ENCODE results near the gene USB1.
"Not testable (repeated sequence)": the region's sequence is repeated elsewhere in the genome, so short reads cannot be mapped to it uniquely, and the experiment has no call there.

The USB1 gene

GRCh38 chr16:57995721-57996405, 5.3 kb upstream of the USB1 start:
- DNase-seq: no peak

GRCh38 chr16:57996406-57997175, 4.6 kb upstream of the USB1 start:
- DNase-seq: no peak

- DNase-seq: no peak
These were observed 4.1 kb upstream of the USB1 start for GRCh38 chr16:57997176-57997527.

GRCh38 chr16:57997528-57998265, 3.5 kb upstream of the USB1 start:
- no peak for DNase-seq

- no peak for DNase-seq
These were observed 2.7 kb upstream of the USB1 start for GRCh38 chr16:57998486-57998885.

- DNase-seq: no peak
These were observed 2.2 kb upstream of the USB1 start for GRCh38 chr16:57998992-57999365.

- DNase-seq: no peak
These were observed 1.7 kb upstream of the USB1 start for GRCh38 chr16:57999366-57999970.

GRCh38 chr16:57999971-58000705, 1.1 kb upstream of the USB1 start, which contains the start of gene ZNF319:
Gene ZNF319, minus strand, starts transcription at chr16:58000672. Its CDS starts 2,407 bp downstream, at chr16:57998265.
- DNase-seq: no peak

GRCh38 chr16:58001781-58002415, 691 bp downstream of the USB1 start:
- no peak for DNase-seq

- no peak for DNase-seq
These were observed 1.2 kb downstream of the USB1 start for GRCh38 chr16:58002416-58002800.

- no peak for DNase-seq
These were observed 1.7 kb downstream of the USB1 start for GRCh38 chr16:58002936-58003335.

- not testable (repeated sequence) for DNase-seq
These were observed 3.5 kb downstream of the USB1 start for GRCh38 chr16:58004736-58005135.

GRCh38 chr16:58009856-58010416, 8.7 kb downstream of the USB1 start:
- no peak for DNase-seq

- DNase-seq: no peak
These were observed 9.7 kb downstream of the USB1 start for GRCh38 chr16:58010886-58011285.

- no peak for DNase-seq
These were observed 10.4 kb downstream of the USB1 start for GRCh38 chr16:58011652-58012051.

GRCh38 chr16:58012481-58012880, 11.3 kb downstream of the USB1 start:
- no peak for DNase-seq

GRCh38 chr16:58013201-58013956, 12.2 kb downstream of the USB1 start:
- no peak for DNase-seq

GRCh38 chr16:58016840-58017446, 15.7 kb downstream of the USB1 start:
- DNase-seq: no peak

GRCh38 chr16:58018803-58019202, 17.6 kb downstream of the USB1 start:
- no peak for DNase-seq

GRCh38 chr16:58019866-58020538, 18.8 kb downstream of the USB1 start:
- DNase-seq: no peak

All from SHP77 treated with DMSO at 0.1 percent for 48 hours (cell line).